CD4-positive, alpha-beta T cell (primary cell): ENCODE measurements around the gene C1QC. TPM values are rescaled to one million over a fixed set of nuclear protein-coding genes. Genes with fewer than 3 reads are reported as not detected.

ENCODE experiments used
- ATAC-seq: fragments of 200-7000 bp; cut with Tn5 transposase; one replicate; pipeline ENCODE4 v1.10.0; 2022; ENCODE audit warnings: mild to moderate bottlenecking; ENCODE audit not compliant: poor library complexity
- CTCF ChIA-PET: fragments of 350-600 bp; sonication (Branson Sonifier 250); formaldehyde crosslinking; loops from one replicate; lab custom pipeline; 2021; ENCODE audit warnings: antibody characterized with exemption, inconsistent platforms; lab: Charles Lee
- POLR2A ChIA-PET: fragments of 350-600 bp; sonication (Branson Sonifier 250); formaldehyde crosslinking; loops from one replicate; lab custom pipeline; 2021; ENCODE audit warnings: antibody characterized with exemption, inconsistent platforms; lab: Charles Lee
- DNase-seq, 14 experiments: peaks; one replicate each; pipeline ENCODE4 v3.0.0-alpha.2; 2013 to 2020; ENCODE audit warnings: mixed read lengths in 2 of 14
- H3K27ac ChIP-seq, 2 donors: one replicate each; pipeline versions ENCODE4 v1.5.1 to v1.7.0; 2013; ENCODE audit warnings: low read length in 2 of 2, low read depth in 1 of 2, mild to moderate bottlenecking in 1 of 2
- H3K27me3 ChIP-seq, 2 experiments: 1 replicate in 1 of 2; 2 replicates in 1 of 2; pipeline versions ENCODE4 v1.6.1 to v1.7.0; 2013; ENCODE audit warnings: low read length in 2 of 2, control low read depth in 1 of 2, mild to moderate bottlenecking in 1 of 2, moderate library complexity in 1 of 2; ENCODE audit not compliant: insufficient read depth in 2 of 2, control insufficient read depth in 1 of 2
- H3K36me3 ChIP-seq: one replicate; pipeline ENCODE4 v1.6.1; 2013; ENCODE audit warnings: low read length, control low read depth; ENCODE audit not compliant: insufficient read depth
- H3K4me1 ChIP-seq: one replicate; pipeline ENCODE4 v1.6.1; 2013; ENCODE audit warnings: low read length, control low read depth; ENCODE audit not compliant: insufficient read depth
- H3K4me3 ChIP-seq: one replicate; pipeline ENCODE4 v1.5.1; 2013; ENCODE audit warnings: mild to moderate bottlenecking, low read length, moderate library complexity
- H3K9me3 ChIP-seq, 2 experiments: 1 replicate in 1 of 2; 2 replicates in 1 of 2; pipeline versions ENCODE4 v1.6.1 to v1.7.0; 2013; ENCODE audit warnings: low read length in 2 of 2, mild to moderate bottlenecking in 2 of 2, control low read depth in 1 of 2, moderate library complexity in 1 of 2; ENCODE audit not compliant: control insufficient read depth in 1 of 2, insufficient read depth in 1 of 2
- H3K27ac Mint-ChIP-seq: one replicate; pipeline ENCODE4 v1.8.0; 2020; ENCODE audit warnings: mixed read lengths
- H3K27me3 Mint-ChIP-seq: one replicate; pipeline ENCODE4 v1.8.0; 2021; ENCODE audit warnings: mixed read lengths
- H3K36me3 Mint-ChIP-seq: one replicate; pipeline ENCODE4 v1.8.0; 2021; ENCODE audit warnings: low read depth, mixed read lengths
- H3K4me1 Mint-ChIP-seq: one replicate; pipeline ENCODE4 v1.8.0; 2021; ENCODE audit warnings: low read depth, mixed read lengths
- H3K4me3 Mint-ChIP-seq: one replicate; pipeline ENCODE4 v1.8.0; 2020; ENCODE audit warnings: mild to moderate bottlenecking, mixed read lengths
- H3K9me3 Mint-ChIP-seq: one replicate; pipeline ENCODE4 v1.8.0; 2020; ENCODE audit warnings: mixed read lengths
- CTCF ChIP-seq: fragments of 200-600 bp; IDR thresholded peaks from one replicate; pipeline ENCODE4 v1.8.0; 2022; ENCODE audit warnings: antibody characterized with exemption, mild to moderate bottlenecking
- intact Hi-C, 2 experiments: fragments of 100-400 bp; cut with DNase I in 1 of 2; cut with micrococcal nuclease in 1 of 2; formaldehyde crosslinking; loops; one replicate each; pipeline versions ENCODE4 v1.15.1 to v1.9.0; 2023 to 2025; cut with DNase I, micrococcal nuclease
- total RNA-seq, 174 experiments: library from RNA in 2 of 174; stranded (reverse) in 2 of 174; gene quantifications; one replicate each; pipeline ENCODE4 v1.2.3 and lab custom pipeline; 2021 to 2026

C1QC gene
- total RNA-seq, 2 experiments from 2014 or later, result not detected

GRCh38 chr1:22651941-22652856 lies 8.8 kb downstream of the C1QC start:
- intact Hi-C loops, result no loop called here
- CTCF ChIA-PET, result no interaction called here

GRCh38 chr1:22652881-22653316 lies 9.5 kb downstream of the C1QC start, which contains the start of gene C1QB:
TSS of gene C1QB (plus strand) at chr1:22653236. CDS start at chr1:22659463, 6,227 bp downstream.
- intact Hi-C loops, result no loop called here
- Mint-ChIP-seq H3K9me3 (no peaks in the 10 kb centered on the region), H3K4me1 (no peaks in the 10 kb centered on the region), H3K27me3 (peaks cover 27% of the 10 kb centered on the region), H3K27ac (no peak within 1 kb of the TSS), H3K4me3 (no peak within 1 kb of the TSS), H3K36me3 (no peaks in the 10 kb centered on the region)
- Histone ChIP-seq H3K36me3 (no peaks in the 10 kb centered on the region), H3K4me1 (no peaks in the 10 kb centered on the region), H3K4me3 (no peak within 1 kb of the TSS), H3K27me3 (peaks cover 0 to 2% of the 10 kb centered on the region in 2 experiments), H3K9me3 (peaks cover 0 to 5% of the 10 kb centered on the region in 2 experiments), H3K27ac (no peak within 1 kb of the TSS)
- CTCF ChIA-PET, result no interaction called here
- ATAC-seq (no peak), DNase-seq (no peak)
- TF ChIP-seq CTCF, result no peak
- POLR2A ChIA-PET, result no interaction called here

More at GRCh38 chr1:22651941-22652856, 8.8 kb downstream of the C1QC start:
- Mint-ChIP-seq H3K4me1 (no peaks in the 10 kb centered on the region), H3K27ac (no peak overlapping the region), H3K36me3 (no peaks in the 10 kb centered on the region), H3K4me3 (no peak overlapping the region), H3K9me3 (no peaks in the 10 kb centered on the region), H3K27me3 (peaks cover 27% of the 10 kb centered on the region)
- ATAC-seq (no peak), DNase-seq (no peak)
- no peak for TF ChIP-seq CTCF
- peaks cover 0 to 5% of the 10 kb centered on the region in 2 experiments for H3K9me3 ChIP-seq
- no peak overlapping the region for H3K27ac ChIP-seq
- H3K4me1 ChIP-seq, result no peaks in the 10 kb centered on the region
- H3K36me3 ChIP-seq, result no peaks in the 10 kb centered on the region
- POLR2A ChIA-PET, result no interaction called here
- no peak overlapping the region for H3K4me3 ChIP-seq
- peaks cover 0 to 2% of the 10 kb centered on the region in 2 experiments for H3K27me3 ChIP-seq

GRCh38 chr1:22654692-22655091 lies 11.3 kb downstream of the C1QC start:
- Mint-ChIP-seq H3K27me3 (peaks cover 30% of the 10 kb centered on the region), H3K4me1 (no peaks in the 10 kb centered on the region), H3K27ac (no peak overlapping the region), H3K9me3 (no peaks in the 10 kb centered on the region), H3K4me3 (no peak overlapping the region), H3K36me3 (no peaks in the 10 kb centered on the region)
- ATAC-seq, result no peak
- ChIA-PET POLR2A (no interaction called here), CTCF (no interaction called here)
- no peak for DNase-seq
- intact Hi-C loops, result no loop called here
- no peak overlapping the region for H3K4me3 ChIP-seq
- H3K4me1 ChIP-seq, result no peaks in the 10 kb centered on the region
- H3K36me3 ChIP-seq, result no peaks in the 10 kb centered on the region
- H3K27ac ChIP-seq, result no peak overlapping the region
- peaks cover 0 to 2% of the 10 kb centered on the region in 2 experiments for H3K27me3 ChIP-seq
- TF ChIP-seq CTCF, result no peak
- peaks cover 0 to 5% of the 10 kb centered on the region in 2 experiments for H3K9me3 ChIP-seq
